HepG2 (cell line): ENCODE results near the gene MAP2K2. TPM values are rescaled to one million over a fixed set of nuclear protein-coding genes. Genes with fewer than 3 reads are reported as not detected.

Experiments used
- ATF2 ChIP-seq: sonication (generic); formaldehyde crosslinking; IDR thresholded peaks from 2 replicates; pipeline ENCODE4 v1.4.0; 2020; ENCODE audit warnings: missing genetic modification reagents
- GFI1 ChIP-seq: sonication (generic); formaldehyde crosslinking; IDR thresholded peaks from 2 replicates; pipeline ENCODE4 v1.5.0; 2020; ENCODE audit warnings: missing genetic modification reagents, mild to moderate bottlenecking, borderline replicate concordance
- SMARCE1 ChIP-seq: fragments of 450-650 bp; IDR thresholded peaks from 2 replicates; pipeline ENCODE4 v1.6.1; 2017; ENCODE audit warnings: borderline replicate concordance
- TIGD3 ChIP-seq: sonication (generic); formaldehyde crosslinking; IDR thresholded peaks from 2 replicates; pipeline ENCODE4 v1.5.1; 2020; ENCODE audit warnings: mild to moderate bottlenecking, missing genetic modification reagents, borderline replicate concordance
- ZBTB7A ChIP-seq: sonication (generic); formaldehyde crosslinking; IDR thresholded peaks from 2 replicates; pipeline ENCODE4 v1.8.0; 2022; ENCODE audit warnings: mild to moderate bottlenecking, missing genetic modification reagents
- ZKSCAN1 ChIP-seq: fragments of 150-350 bp; IDR thresholded peaks from 2 replicates; pipeline ENCODE4 v1.6.1; 2014; ENCODE audit warnings: low read length
- ZNF138 ChIP-seq: sonication (generic); formaldehyde crosslinking; IDR thresholded peaks from 2 replicates; pipeline ENCODE4 v1.5.0; 2020; ENCODE audit warnings: mild to moderate bottlenecking, low read depth, missing genetic modification reagents
- ZNF746 ChIP-seq: sonication (generic); formaldehyde crosslinking; IDR thresholded peaks from 2 replicates; pipeline ENCODE4 v1.8.0; 2022; ENCODE audit warnings: mild to moderate bottlenecking, missing genetic modification reagents
- polyA plus RNA-seq, 8 experiments: library from polyadenylated mRNA; depleted of rRNA in 3 of 8; stranded (reverse) in 7 of 8; unstranded in 1 of 8; fragments of >200 nt; fragmentation: Illumina TruSeq in 4 of 8; extraction: Trizol in 4 of 8; gene quantifications; 2 replicates each; pipeline versions ENCODE4 v1.2.1 to v1.2.3, GENCODE V29; 2011 to 2016; ENCODE audit warnings: low read depth in 4 of 8, missing spikeins in 1 of 8, mixed read lengths in 1 of 8; ENCODE audit not compliant: insufficient read depth in 1 of 8
- total RNA-seq, 5 experiments: library from RNA; depleted of rRNA; stranded (reverse); fragments of >200 nt; fragmentation: Illumina TruSeq; extraction: Trizol; gene quantifications; 2 replicates each; pipeline ENCODE4 v1.2.3, GENCODE V29; 2016; ENCODE audit warnings: low read depth in 1 of 5
- TF ChIP-seq, protein P1 (sequence below): IDR thresholded peaks from 2 replicates; pipeline ENCODE4 v1.6.1; 2016
- TF ChIP-seq, protein P2 (sequence below): sonication (generic); formaldehyde crosslinking; IDR thresholded peaks from 2 replicates; pipeline ENCODE4 v1.9.0; 2021; ENCODE audit warnings: mild to moderate bottlenecking, missing genetic modification reagents
- TF ChIP-seq, protein P3 (sequence below): IDR thresholded peaks from 2 replicates; pipeline ENCODE4 v1.6.1; 2012; ENCODE audit warnings: low read depth, low read length, improper control_type of control experiment
- TF ChIP-seq, protein P4 (sequence below): sonication (generic); formaldehyde crosslinking; IDR thresholded peaks from 2 replicates; pipeline ENCODE4 v1.5.0; 2020; ENCODE audit warnings: missing genetic modification reagents

Gene MAP2K2
- total and polyA plus RNA-seq, 2 of the 13 experiments (the other 11 are each of a cell fraction or from before 2014, with no cell fraction given), result 70.3 to 80.9 TPM

DNA sequence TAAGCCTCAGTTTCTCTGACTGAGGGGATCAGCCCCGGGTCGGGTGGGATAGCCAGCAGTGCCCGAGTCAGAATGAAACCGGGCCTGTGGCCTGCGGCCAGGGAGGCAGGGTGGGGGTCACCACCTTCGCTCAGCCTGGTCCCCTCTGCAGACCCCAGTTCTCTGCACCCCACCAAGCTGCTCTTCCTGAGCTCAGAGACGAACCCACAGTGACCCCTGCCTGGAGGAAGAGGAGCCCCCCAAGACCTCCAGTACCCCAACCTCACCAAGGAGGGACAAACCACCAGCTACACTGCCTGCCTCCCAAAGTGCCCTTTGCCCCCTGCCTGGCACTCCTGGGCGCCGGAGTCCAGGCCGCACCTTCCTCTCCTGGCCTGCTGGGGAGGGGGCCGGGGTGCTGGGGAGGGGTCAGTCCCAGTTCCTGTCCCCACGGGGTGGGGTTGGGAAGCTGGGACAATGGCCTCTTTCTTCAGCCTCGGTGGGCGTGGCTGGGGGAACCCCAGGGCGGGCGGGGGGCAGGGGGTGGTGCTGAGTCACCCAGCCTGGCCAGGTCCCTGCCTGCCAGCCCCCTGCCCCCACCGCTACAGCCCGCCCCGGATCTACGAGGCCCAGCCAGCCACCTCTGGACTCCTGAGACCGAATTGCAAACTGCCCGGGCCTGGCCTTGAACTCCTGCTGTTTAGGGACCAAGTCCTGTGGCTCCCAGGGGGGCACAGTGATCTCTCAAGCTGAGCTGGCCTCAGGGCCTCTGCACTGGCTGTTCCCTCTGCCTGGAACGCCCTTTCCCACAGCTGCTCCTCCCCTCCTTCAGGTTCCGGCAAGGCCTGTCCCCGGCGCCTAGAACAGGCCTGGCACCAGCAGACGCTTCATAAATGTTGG, 71.6 kb downstream of the MAP2K2 start (continued):
- TF ChIP-seq, protein P1, sequence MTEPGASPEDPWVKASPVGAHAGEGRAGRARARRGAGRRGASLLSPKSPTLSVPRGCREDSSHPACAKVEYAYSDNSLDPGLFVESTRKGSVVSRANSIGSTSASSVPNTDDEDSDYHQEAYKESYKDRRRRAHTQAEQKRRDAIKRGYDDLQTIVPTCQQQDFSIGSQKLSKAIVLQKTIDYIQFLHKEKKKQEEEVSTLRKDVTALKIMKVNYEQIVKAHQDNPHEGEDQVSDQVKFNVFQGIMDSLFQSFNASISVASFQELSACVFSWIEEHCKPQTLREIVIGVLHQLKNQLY (CRISPR knock-in tag), result peak; percentile 32; the same call in 1 of the 2 replicates
- TF ChIP-seq TIGD3 (CRISPR knock-in tag) (no peak), GFI1 (CRISPR knock-in tag) (peak; percentile 58; the same call in 1 of the 2 replicates), ZNF138 (CRISPR knock-in tag) (peak; percentile 25; the same call in 1 of the 2 replicates), SMARCE1 (no peak), ATF2 (CRISPR knock-in tag) (peak; percentile 84), ZBTB7A (peak; percentile 75), ZNF746 (CRISPR knock-in tag) (peak; percentile 77), ZKSCAN1 (peak; percentile 90)
- TF ChIP-seq, protein P2, sequence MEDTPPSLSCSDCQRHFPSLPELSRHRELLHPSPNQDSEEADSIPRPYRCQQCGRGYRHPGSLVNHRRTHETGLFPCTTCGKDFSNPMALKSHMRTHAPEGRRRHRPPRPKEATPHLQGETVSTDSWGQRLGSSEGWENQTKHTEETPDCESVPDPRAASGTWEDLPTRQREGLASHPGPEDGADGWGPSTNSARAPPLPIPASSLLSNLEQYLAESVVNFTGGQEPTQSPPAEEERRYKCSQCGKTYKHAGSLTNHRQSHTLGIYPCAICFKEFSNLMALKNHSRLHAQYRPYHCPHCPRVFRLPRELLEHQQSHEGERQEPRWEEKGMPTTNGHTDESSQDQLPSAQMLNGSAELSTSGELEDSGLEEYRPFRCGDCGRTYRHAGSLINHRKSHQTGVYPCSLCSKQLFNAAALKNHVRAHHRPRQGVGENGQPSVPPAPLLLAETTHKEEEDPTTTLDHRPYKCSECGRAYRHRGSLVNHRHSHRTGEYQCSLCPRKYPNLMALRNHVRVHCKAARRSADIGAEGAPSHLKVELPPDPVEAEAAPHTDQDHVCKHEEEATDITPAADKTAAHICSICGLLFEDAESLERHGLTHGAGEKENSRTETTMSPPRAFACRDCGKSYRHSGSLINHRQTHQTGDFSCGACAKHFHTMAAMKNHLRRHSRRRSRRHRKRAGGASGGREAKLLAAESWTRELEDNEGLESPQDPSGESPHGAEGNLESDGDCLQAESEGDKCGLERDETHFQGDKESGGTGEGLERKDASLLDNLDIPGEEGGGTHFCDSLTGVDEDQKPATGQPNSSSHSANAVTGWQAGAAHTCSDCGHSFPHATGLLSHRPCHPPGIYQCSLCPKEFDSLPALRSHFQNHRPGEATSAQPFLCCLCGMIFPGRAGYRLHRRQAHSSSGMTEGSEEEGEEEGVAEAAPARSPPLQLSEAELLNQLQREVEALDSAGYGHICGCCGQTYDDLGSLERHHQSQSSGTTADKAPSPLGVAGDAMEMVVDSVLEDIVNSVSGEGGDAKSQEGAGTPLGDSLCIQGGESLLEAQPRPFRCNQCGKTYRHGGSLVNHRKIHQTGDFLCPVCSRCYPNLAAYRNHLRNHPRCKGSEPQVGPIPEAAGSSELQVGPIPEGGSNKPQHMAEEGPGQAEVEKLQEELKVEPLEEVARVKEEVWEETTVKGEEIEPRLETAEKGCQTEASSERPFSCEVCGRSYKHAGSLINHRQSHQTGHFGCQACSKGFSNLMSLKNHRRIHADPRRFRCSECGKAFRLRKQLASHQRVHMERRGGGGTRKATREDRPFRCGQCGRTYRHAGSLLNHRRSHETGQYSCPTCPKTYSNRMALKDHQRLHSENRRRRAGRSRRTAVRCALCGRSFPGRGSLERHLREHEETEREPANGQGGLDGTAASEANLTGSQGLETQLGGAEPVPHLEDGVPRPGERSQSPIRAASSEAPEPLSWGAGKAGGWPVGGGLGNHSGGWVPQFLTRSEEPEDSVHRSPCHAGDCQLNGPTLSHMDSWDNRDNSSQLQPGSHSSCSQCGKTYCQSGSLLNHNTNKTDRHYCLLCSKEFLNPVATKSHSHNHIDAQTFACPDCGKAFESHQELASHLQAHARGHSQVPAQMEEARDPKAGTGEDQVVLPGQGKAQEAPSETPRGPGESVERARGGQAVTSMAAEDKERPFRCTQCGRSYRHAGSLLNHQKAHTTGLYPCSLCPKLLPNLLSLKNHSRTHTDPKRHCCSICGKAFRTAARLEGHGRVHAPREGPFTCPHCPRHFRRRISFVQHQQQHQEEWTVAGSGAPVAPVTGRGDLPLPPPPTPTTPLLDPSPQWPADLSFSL (CRISPR knock-in tag), result no peak
- TF ChIP-seq, protein P3, sequence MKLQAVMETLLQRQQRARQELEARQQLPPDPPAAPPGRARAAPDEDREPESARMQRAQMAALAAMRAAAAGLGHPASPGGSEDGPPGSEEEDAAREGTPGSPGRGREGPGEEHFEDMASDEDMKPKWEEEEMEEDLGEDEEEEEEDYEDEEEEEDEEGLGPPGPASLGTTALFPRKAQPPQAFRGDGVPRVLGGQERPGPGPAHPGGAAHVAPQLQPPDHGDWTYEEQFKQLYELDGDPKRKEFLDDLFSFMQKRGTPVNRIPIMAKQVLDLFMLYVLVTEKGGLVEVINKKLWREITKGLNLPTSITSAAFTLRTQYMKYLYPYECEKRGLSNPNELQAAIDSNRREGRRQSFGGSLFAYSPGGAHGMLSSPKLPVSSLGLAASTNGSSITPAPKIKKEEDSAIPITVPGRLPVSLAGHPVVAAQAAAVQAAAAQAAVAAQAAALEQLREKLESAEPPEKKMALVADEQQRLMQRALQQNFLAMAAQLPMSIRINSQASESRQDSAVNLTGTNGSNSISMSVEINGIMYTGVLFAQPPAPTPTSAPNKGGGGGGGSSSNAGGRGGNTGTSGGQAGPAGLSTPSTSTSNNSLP, result no peak
- TF ChIP-seq, protein P4, sequence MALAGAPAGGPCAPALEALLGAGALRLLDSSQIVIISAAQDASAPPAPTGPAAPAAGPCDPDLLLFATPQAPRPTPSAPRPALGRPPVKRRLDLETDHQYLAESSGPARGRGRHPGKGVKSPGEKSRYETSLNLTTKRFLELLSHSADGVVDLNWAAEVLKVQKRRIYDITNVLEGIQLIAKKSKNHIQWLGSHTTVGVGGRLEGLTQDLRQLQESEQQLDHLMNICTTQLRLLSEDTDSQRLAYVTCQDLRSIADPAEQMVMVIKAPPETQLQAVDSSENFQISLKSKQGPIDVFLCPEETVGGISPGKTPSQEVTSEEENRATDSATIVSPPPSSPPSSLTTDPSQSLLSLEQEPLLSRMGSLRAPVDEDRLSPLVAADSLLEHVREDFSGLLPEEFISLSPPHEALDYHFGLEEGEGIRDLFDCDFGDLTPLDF, result no peak
